Effector CD8-positive, alpha-beta T cell (primary cell): Measurements from ENCODE around the gene SH3D19.

ENCODE experiments used
- DNase-seq: peaks from one replicate; lab custom pipeline; 2025; lab: John Stamatoyannopoulos, UW

SH3D19 gene

GRCh38 chr4:151228189-151229119, 97.0 kb downstream of the SH3D19 start:
- no peak for DNase-seq

DNA sequence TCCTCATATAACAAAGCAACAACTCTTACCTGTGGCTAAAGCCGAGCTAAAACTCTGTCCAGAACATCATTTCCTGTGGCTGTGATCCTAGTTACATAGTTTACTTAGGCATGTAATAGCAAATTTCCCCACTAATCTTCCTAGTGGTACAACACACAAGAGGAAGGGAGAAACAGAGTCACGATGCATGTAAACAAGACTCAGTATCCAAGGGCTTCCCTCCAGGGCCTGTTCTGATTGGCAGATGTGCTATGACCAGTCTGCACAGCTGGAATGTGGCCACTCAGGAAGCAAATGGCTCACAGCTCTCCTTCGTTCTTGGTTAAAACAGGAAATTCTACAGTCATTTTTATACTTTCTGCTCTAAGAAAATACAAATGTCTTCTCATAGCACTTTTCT, 97.7 kb downstream of the SH3D19 start:
- no peak for DNase-seq

- no peak for DNase-seq
These were observed 98.2 kb downstream of the SH3D19 start for GRCh38 chr4:151227172-151227571.

- DNase-seq, result no peak
These were observed 99.1 kb downstream of the SH3D19 start for GRCh38 chr4:151226004-151226932.

DNA sequence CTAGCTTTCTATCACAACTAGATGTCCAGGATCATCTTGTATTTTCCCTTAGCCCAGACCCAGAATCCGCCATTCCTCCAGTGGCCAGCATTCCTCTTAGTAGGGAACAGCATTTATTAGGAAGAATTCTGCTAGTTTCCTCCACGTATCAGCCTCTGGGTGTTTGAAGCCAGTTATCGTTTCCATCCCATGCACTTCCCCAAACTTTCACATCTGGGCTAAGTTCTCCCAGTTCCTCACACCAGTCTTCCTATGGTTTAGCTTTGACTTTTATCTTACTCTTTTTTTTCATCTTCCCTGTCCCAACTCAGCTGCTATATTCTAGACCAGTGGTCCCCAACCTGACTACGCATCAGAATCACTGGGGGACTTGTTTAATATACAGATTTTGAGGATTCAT, 101.9 kb downstream of the SH3D19 start:
- DNase-seq, result no peak

DNA sequence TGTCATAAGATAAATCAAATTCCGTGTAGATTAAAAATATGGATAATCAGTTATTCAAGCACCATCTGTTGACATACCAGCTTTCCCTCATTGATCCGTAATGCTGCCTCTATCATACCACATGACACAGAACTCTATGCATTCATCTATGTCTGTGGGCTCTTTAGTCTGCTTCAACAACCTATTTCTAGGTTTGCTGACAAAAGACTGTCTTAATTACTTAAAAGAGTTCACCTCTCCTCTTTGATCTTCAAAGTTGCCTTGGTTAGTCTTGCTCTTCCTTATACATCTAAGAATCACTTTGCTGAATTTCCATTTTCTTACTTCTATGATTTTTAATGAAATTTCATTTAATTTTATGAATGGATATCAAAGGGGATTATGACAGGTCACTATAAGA, 105.5 kb downstream of the SH3D19 start:
- DNase-seq, result no peak

DNA sequence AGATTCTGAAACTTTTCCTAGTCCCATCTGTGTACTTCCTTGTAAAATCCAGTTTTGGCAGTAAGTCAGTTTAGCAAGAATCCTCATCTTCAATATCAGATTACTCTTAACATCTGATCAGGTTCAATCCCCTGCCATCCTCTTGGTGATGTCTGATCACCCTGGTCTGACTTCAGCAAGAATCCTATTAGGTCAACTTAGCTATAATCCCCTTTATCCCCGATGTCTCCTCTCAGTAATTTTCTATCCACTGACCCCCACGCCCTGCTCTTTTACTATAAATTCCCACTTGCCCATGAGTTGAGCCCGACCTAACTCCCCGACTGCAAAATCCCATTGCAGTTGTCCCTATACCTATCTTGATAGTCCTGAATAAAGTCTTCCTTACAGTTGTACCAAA, 106.3 kb downstream of the SH3D19 start:
- no peak for DNase-seq

GRCh38 chr4:151218343-151218742, 107.1 kb downstream of the SH3D19 start:
- no peak for DNase-seq

- DNase-seq, result no peak
These were observed 108.1 kb downstream of the SH3D19 start for GRCh38 chr4:151217326-151217725.

GRCh38 chr4:151215295-151215694, 110.1 kb downstream of the SH3D19 start:
- no peak for DNase-seq

GRCh38 chr4:151207868-151208267, 117.5 kb downstream of the SH3D19 start:
- no peak for DNase-seq

DNA sequence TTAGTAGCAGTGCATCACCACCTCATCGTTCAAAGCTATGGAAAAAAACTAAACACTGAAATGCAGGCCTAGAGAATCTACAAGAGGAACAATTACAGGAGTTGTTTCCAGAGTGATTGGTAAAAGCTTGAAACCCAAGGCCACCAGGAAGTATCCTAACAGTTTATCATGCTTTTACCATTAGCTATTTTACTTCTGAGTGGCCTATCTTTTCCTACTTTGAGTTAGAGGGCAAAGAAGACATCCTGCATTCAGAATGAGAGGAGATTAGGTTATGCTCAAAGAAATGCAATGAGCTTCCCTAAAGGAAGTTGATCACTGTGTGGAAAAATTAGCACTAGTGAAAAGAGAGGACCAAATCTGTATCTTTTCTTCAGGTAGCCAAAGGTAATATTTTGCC, 118.2 kb downstream of the SH3D19 start:
- DNase-seq, result no peak

DNA sequence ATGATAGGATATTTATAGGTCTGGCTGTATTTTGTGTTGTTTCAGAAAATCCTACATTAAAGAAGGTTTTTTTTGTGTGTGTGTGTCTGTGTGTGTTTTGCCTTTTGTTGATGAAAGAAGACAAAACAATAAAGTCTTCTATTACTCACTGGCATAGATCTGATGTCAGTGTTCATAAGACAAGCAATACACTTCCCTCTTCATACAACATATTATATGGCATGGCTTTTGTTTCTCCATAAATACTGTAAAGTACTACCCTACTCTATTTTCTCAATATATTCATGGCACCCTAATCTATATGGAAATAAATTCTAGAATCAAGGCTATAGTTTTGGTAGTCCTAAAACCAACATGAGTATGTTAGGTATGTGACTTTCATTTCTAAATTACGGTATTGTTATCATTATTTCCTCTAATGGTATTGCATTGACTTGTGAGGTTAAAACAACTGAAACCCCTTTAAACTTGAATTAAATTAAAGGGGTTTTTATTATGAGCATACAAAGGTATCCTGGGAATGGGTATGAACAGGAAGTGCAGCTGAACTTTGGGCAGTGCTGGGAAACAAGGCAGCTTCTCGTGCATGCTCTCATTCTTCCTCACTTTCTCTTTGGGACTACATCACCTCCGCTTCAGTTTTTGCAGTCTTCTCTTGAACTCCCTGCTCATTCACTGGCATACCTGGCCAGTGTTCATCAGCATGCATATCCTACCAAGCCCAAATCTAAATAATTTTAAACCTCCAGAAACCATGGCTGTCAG, 119.0 kb downstream of the SH3D19 start:
- DNase-seq, result no peak

DNA sequence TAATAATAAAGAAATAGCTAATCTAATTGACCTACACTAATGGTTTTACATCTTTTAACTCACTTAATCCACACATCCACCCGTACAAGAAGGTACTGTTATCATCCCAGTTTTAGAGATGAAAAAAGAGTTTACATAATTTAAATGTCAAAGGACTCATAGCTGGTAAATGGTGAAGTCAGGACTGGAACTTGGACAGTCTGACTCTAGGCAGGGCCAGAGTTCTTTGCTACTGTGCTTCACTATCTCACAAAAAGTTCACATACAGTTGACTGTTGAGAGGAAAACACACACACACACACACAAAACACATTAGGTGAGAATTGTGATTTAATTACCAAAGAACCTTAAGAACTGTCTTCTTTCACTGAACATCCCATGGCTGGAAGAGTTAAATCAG, 119.7 kb downstream of the SH3D19 start:
- no peak for DNase-seq

DNA sequence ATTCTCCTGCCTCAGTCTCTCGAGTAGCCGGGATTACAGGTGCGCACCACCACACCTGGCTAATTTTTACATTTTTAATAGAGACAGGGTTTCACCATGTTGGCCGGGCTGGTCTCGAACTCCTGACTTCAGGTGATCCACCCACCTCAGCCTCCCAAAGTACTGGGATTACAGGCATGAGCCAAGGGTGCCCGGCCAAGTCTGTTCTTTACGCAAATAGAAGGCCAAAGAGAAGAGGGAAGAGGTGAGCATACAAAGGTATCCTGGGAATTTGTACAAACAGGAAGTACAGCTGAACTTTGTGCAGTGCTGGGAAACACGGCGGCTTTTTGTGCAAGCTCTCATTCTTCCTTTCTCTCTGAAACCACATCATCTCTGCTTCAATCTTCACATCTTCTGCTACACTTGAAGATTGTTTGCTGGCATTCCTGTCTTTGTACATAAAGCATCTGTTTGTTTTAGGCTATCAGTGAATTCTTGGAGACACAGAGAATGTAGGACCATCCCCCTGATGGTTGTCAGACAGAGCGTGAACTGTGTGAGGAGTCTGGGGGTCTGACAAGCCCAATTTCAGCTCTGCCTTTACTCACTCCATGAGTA, 120.4 kb downstream of the SH3D19 start:
- DNase-seq, result no peak

GRCh38 chr4:151202851-151203455, 122.5 kb downstream of the SH3D19 start:
- DNase-seq, result no peak

DNA sequence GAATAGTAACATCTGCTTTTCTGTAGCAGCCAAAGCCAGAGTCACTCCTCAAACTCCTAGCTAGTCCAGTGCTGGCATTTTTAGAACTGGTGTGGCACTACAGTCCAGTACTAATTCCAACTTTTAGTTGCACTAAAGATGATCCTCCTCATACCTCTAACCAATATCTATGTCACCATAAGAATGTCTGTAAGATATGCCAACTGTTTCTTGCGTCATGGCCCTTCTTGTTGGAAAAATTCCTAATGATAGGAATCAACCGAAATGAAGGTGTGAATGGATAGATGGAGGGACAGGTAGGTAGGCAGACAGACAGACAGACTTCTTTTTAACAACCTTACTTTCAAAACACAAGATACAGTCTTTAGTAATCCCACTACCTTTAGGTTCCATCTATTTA, 123.0 kb downstream of the SH3D19 start:
- DNase-seq, result no peak

- DNase-seq, result no peak
These were observed 125.8 kb downstream of the SH3D19 start for GRCh38 chr4:151199319-151200190.

DNA sequence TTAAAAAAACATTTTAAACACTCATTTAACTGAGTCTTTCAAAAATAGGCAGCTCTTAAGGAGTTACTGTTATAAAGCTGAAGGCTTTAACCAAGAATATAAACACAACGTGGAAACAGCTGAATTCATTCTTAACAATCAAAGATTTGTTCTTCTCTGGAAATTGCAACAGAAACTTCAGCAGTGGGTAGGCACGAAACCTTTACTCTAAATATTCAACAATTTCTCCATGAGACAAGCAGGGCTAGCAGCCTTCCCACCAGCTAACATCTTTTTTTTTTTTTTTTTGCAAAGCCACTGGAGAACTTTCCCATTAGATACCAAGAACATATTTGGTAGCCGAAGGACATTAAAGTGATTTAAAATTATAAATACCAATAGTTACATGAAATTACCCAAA, 126.7 kb downstream of the SH3D19 start:
- DNase-seq, result no peak

DNA sequence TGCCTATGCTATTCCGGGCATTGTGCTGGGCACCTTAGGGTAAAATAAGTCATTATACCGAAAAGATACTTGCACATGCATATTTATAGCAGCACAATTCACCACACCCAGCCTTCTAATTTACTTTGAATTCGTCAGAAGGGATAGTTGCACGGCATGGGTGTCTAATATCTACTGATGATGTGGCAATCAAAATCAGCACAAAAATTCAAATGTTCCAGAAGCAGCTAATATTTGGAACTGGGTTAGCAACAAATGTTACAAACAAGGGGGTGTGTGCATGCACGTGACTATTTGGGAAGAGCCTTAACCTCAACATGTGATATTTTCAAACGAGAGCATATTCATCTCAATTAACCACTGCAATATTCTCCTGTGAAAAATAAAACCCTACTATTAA, 128.2 kb downstream of the SH3D19 start:
- no peak for DNase-seq
